GM10248 (cell line): ENCODE measurements around the gene VPS8.
"Not testable (repeated sequence)": the region's sequence is repeated elsewhere in the genome, so short reads cannot be mapped to it uniquely, and the experiment has no call there.

Experiments used
- CTCF ChIA-PET: fragments of 300-600 bp; sonication (Branson Sonifier 250); formaldehyde crosslinking; extraction: SDS; loops from one replicate; lab custom pipeline; 2021; ENCODE audit warnings: antibody characterized with exemption; lab: Yijun Ruan, JAX
- POLR2A ChIA-PET: fragments of 350-650 bp; sonication (Branson Sonifier 250); formaldehyde crosslinking; extraction: SDS; loops from one replicate; lab custom pipeline; 2020; ENCODE audit warnings: antibody characterized with exemption; lab: Yijun Ruan, JAX
- DNase-seq: peaks from one replicate; pipeline ENCODE4 v3.0.0; 2012; ENCODE audit errors: extremely low spot score
- CTCF ChIP-seq: IDR thresholded peaks from 2 replicates; pipeline ENCODE4 v1.5.1; 2012; ENCODE audit warnings: mild to moderate bottlenecking, low read depth; ENCODE audit errors: extremely low read depth, missing control alignments, control extremely low read depth

Gene VPS8

DNA sequence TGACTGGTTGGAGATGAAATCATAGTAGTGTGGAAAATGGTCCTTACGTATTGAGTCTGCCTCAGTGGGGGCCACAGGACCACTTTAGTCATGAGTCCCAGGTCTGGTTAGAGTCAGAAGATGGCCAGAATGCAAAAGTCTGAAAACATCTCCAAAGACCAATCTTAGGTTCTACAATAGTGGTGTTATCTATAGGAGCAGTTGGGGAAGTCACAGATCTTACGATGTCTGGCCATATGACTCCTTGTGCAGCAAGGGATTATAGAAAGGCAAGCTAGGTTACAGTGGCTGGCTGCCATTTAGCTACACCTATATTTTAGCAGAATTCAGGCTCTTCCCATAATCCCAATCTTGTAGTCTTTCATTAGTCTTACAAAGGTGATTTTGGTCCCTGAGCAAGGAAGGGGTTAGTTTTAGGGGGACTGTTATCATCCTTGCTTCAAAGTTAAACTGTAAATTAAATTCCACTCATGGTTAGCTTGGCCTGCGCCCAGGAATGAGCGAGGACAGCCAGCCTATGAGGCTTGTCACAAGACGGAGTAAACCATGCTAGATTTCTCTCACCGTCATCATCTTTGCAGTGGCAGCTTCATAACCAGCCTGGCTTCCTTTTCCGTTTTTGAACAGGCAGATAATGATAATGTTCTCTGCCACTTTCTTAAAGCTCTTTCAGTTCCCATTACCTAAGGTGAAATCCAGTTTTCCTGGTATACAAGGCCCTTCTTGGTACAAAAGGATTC, 134.1 kb downstream of the VPS8 start:
- ChIA-PET CTCF (no interaction called here), POLR2A (no interaction called here)
- no peak for TF ChIP-seq CTCF
- no peak for DNase-seq

- DNase-seq: no peak
- no peak for TF ChIP-seq CTCF
- ChIA-PET CTCF (interaction anchor here (1.2 kb wide), 1 partner anchor 9 kb away, joined by 3 read pairs; no protein-coding TSS in a partner anchor), POLR2A (no interaction called here)
Measured at GRCh38 chr3:184946917-184947316, 135.0 kb downstream of the VPS8 start.

- POLR2A ChIA-PET: no interaction called here
- DNase-seq: no peak
- CTCF ChIA-PET: interaction anchor here (1.0 to 1.9 kb wide), 2 partner anchors 9 to 21 kb away, joined by 3 to 7 read pairs; no protein-coding TSS in a partner anchor
- no peak for TF ChIP-seq CTCF
Measured at GRCh38 chr3:184949251-184949965, 137.4 kb downstream of the VPS8 start.

DNA sequence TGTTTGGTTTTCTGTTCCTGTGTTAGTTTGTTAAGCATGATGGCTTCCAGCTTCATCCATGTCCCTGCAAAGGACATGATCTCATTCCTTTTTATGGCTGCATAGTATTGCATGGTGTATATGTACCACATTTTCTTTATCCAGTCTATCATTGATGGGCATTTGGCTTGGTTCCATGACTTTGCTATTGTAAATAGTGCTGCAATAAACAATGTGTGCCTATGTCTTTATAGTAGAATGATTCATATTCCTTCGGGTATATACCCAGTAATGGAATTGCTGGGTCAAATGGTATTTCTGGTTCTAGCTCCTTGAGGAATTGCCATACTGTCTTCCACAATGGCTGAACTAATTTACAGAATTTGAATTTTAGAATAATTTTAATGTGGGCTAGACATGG, 138.8 kb downstream of the VPS8 start:
- DNase-seq, CTCF ChIA-PET, POLR2A ChIA-PET: not testable (repeated sequence)

GRCh38 chr3:184952671-184953070, 140.7 kb downstream of the VPS8 start:
- ChIA-PET CTCF (interaction anchor here (1.0 to 2.8 kb wide), 4 partner anchors 10 to 225 kb away, joined by 3 to 10 read pairs (median 3); no protein-coding TSS in a partner anchor), POLR2A (no interaction called here)
- no peak for TF ChIP-seq CTCF
- no peak for DNase-seq

DNA sequence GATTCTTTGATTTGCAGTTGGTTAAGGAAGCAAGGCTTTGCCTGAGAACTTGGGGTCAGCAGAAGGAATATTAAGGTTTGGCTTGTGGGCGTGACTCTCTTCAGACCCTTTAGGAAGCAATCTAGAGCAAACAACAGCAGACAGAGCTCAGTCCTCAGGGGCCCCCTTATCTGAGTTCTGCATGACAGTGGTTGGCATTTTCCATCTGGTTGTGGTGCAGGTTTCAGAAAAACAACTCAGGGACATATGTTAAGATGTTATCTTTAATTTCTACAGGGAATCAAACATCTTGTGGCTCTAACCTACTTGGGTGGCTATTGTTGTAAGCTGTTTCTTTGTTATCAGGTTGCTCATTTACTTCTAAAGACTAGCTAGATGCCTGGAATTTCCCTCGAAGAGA, 141.4 kb downstream of the VPS8 start:
- POLR2A ChIA-PET: no interaction called here
- DNase-seq: no peak
- no peak for TF ChIP-seq CTCF
- CTCF ChIA-PET: interaction anchor here (1.1 to 2.8 kb wide), 4 partner anchors 13 to 110 kb away, joined by 3 to 10 read pairs (median 3); no protein-coding TSS in a partner anchor
